Mammary epithelial cell (primary cell): ENCODE results near the gene FRMD8.
A peak's percentile ranks its signal among the peaks of the same experiment; 100 is the strongest.

Source experiments
- EZH2 ChIP-seq: IDR thresholded peaks from 2 replicates; pipeline ENCODE4 v1.6.1; 2012; ENCODE audit warnings: low read length, inconsistent platforms, borderline replicate concordance
- TF ChIP-seq, protein P1 (sequence below), 2 donors: IDR thresholded peaks in 1 of 2; conservative IDR thresholded peaks in 1 of 2; 2 replicates each; pipeline ENCODE4 v1.5.1; 2011 to 2012; ENCODE audit warnings: inconsistent platforms in 2 of 2, low read length in 2 of 2, mild to moderate bottlenecking in 2 of 2, control low read depth in 1 of 2, low read depth in 1 of 2; ENCODE audit not compliant: insufficient read depth in 1 of 2; ENCODE audit errors: extremely low read depth in 1 of 2

DNA sequence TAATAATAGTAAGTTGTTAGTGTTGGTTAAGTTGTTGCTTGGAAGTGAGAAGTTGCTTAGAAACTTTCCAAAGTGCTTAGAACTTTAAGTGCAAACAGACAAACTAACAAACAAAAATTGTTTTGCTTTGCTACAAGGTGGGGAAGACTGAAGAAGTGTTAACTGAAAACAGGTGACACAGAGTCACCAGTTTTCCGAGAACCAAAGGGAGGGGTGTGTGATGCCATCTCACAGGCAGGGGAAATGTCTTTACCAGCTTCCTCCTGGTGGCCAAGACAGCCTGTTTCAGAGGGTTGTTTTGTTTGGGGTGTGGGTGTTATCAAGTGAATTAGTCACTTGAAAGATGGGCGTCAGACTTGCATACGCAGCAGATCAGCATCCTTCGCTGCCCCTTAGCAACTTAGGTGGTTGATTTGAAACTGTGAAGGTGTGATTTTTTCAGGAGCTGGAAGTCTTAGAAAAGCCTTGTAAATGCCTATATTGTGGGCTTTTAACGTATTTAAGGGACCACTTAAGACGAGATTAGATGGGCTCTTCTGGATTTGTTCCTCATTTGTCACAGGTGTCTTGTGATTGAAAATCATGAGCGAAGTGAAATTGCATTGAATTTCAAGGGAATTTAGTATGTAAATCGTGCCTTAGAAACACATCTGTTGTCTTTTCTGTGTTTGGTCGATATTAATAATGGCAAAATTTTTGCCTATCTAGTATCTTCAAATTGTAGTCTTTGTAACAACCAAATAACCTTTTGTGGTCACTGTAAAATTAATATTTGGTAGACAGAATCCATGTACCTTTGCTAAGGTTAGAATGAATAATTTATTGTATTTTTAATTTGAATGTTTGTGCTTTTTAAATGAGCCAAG is 38.9 kb downstream of the FRMD8 start:
- TF ChIP-seq, protein P1, sequence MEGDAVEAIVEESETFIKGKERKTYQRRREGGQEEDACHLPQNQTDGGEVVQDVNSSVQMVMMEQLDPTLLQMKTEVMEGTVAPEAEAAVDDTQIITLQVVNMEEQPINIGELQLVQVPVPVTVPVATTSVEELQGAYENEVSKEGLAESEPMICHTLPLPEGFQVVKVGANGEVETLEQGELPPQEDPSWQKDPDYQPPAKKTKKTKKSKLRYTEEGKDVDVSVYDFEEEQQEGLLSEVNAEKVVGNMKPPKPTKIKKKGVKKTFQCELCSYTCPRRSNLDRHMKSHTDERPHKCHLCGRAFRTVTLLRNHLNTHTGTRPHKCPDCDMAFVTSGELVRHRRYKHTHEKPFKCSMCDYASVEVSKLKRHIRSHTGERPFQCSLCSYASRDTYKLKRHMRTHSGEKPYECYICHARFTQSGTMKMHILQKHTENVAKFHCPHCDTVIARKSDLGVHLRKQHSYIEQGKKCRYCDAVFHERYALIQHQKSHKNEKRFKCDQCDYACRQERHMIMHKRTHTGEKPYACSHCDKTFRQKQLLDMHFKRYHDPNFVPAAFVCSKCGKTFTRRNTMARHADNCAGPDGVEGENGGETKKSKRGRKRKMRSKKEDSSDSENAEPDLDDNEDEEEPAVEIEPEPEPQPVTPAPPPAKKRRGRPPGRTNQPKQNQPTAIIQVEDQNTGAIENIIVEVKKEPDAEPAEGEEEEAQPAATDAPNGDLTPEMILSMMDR (conservative IDR thresholded peaks at IDR 0.05 in 1 of 2, IDR thresholded peaks at IDR 0.05 in 1 of 2; ENCODE audit: extremely low read depth in 1 of 2, insufficient read depth in 1 of 2, low read depth in 1 of 2, low read length in 2 of 2): peak; percentile 6 to 21
- TF ChIP-seq EZH2: no peak
